Mesenchymal stem cell (in vitro differentiated cells and primary cell): Measurements from ENCODE around the gene ZNF385C.
"Not testable (repeated sequence)": the region's sequence is repeated elsewhere in the genome, so short reads cannot be mapped to it uniquely, and the experiment has no call there.

Experiments
- DNase-seq: peaks from one replicate; pipeline ENCODE4 v3.0.0-alpha.2; 2013
- H2AFZ ChIP-seq: one replicate; pipeline ENCODE4 v1.6.1; 2013; ENCODE audit warnings: low read depth, mild to moderate bottlenecking, control low read depth, inconsistent platforms, low read length, moderate library complexity
- H2AK5ac ChIP-seq: 2 replicates; pipeline ENCODE4 v1.6.1; 2013; ENCODE audit warnings: low read length, moderate library complexity, mild to moderate bottlenecking, inconsistent platforms; ENCODE audit not compliant: severe bottlenecking
- H2BK120ac ChIP-seq: one replicate; pipeline ENCODE4 v1.6.1; 2013; ENCODE audit warnings: low read depth, mild to moderate bottlenecking, inconsistent platforms, low read length, moderate library complexity
- H2BK12ac ChIP-seq, 2 experiments: one replicate each; pipeline ENCODE4 v1.6.1; 2013; ENCODE audit warnings: inconsistent platforms in 2 of 2, low read length in 2 of 2, mild to moderate bottlenecking in 2 of 2, moderate library complexity in 2 of 2, control low read depth in 1 of 2
- H2BK15ac ChIP-seq: one replicate; pipeline ENCODE4 v1.6.1; 2013; ENCODE audit warnings: mild to moderate bottlenecking, low read depth, inconsistent platforms; ENCODE audit not compliant: poor library complexity, severe bottlenecking
- H2BK5ac ChIP-seq: 2 replicates; pipeline ENCODE4 v1.6.1; 2013; ENCODE audit warnings: low read depth, mild to moderate bottlenecking, low read length, control low read depth, inconsistent platforms; ENCODE audit not compliant: poor library complexity, severe bottlenecking
- H3K14ac ChIP-seq, 2 experiments: one replicate each; pipeline ENCODE4 v1.6.1; 2013; ENCODE audit warnings: inconsistent platforms in 2 of 2, low read length in 2 of 2, control low read depth in 1 of 2, mild to moderate bottlenecking in 1 of 2, moderate library complexity in 1 of 2
- H3K18ac ChIP-seq, 2 experiments: one replicate each; pipeline ENCODE4 v1.6.1; 2013; ENCODE audit warnings: inconsistent platforms in 2 of 2, low read length in 2 of 2, control low read depth in 1 of 2, low read depth in 1 of 2, mild to moderate bottlenecking in 1 of 2
- H3K23ac ChIP-seq, 2 experiments: one replicate each; pipeline ENCODE4 v1.6.1; 2013; ENCODE audit warnings: inconsistent platforms in 2 of 2, low read length in 2 of 2, mild to moderate bottlenecking in 2 of 2, moderate library complexity in 2 of 2, control low read depth in 1 of 2
- H3K27ac ChIP-seq: 2 replicates; pipeline ENCODE4 v1.5.1; 2013; ENCODE audit warnings: mild to moderate bottlenecking, moderate library complexity, low read length, control low read depth, inconsistent platforms; ENCODE audit not compliant: poor library complexity, severe bottlenecking
- H3K27me3 ChIP-seq, 2 experiments: 2 replicates each; pipeline versions ENCODE4 v1.6.1 to v1.7.0; 2013; ENCODE audit warnings: low read length in 2 of 2, mild to moderate bottlenecking in 2 of 2, moderate library complexity in 2 of 2, control low read depth in 1 of 2, inconsistent platforms in 1 of 2; ENCODE audit not compliant: control insufficient read depth in 1 of 2, insufficient read depth in 1 of 2
- H3K36me3 ChIP-seq, 2 experiments: 2 replicates each; pipeline versions ENCODE4 v1.6.1 to v1.7.0; 2013; ENCODE audit warnings: low read length in 2 of 2, control low read depth in 1 of 2, inconsistent platforms in 1 of 2, low read depth in 1 of 2, mild to moderate bottlenecking in 1 of 2; ENCODE audit not compliant: insufficient read depth in 2 of 2, control insufficient read depth in 1 of 2
- H3K4ac ChIP-seq, 2 experiments: one replicate each; pipeline ENCODE4 v1.6.1; 2013; ENCODE audit warnings: inconsistent platforms in 2 of 2, low read length in 2 of 2, mild to moderate bottlenecking in 2 of 2, moderate library complexity in 2 of 2, control low read depth in 1 of 2, low read depth in 1 of 2
- H3K4me1 ChIP-seq: 2 replicates; pipeline ENCODE4 v1.6.1; 2013; ENCODE audit warnings: low read depth, low read length, control low read depth; ENCODE audit not compliant: control insufficient read depth, insufficient read depth
- H3K4me2 ChIP-seq: 2 replicates; pipeline ENCODE4 v1.6.1; 2013; ENCODE audit warnings: low read length, mild to moderate bottlenecking, inconsistent platforms; ENCODE audit not compliant: poor library complexity, severe bottlenecking
- H3K4me3 ChIP-seq, 2 experiments: 2 replicates each; pipeline versions ENCODE4 v1.5.1 to v1.7.0; 2013; ENCODE audit warnings: low read length in 2 of 2, mild to moderate bottlenecking in 2 of 2, control low read depth in 1 of 2, low read depth in 1 of 2; ENCODE audit not compliant: insufficient read depth in 1 of 2
- H3K79me1 ChIP-seq: replicated peaks from 2 replicates; pipeline ENCODE4 v1.6.1; 2013; ENCODE audit warnings: mild to moderate bottlenecking, control low read depth, low read length, inconsistent platforms; ENCODE audit not compliant: poor library complexity, severe bottlenecking
- H3K9ac ChIP-seq: 2 replicates; pipeline ENCODE4 v1.7.0; 2013; ENCODE audit warnings: mild to moderate bottlenecking, low read length, moderate library complexity
- H3K9me3 ChIP-seq: 2 replicates; pipeline ENCODE4 v1.7.0; 2013; ENCODE audit warnings: mild to moderate bottlenecking, low read length; ENCODE audit not compliant: control insufficient read depth
- H4K8ac ChIP-seq: one replicate; pipeline ENCODE4 v1.6.1; 2013; ENCODE audit warnings: inconsistent platforms, mild to moderate bottlenecking, low read length, moderate library complexity
- H4K91ac ChIP-seq: one replicate; pipeline ENCODE4 v1.6.1; 2013; ENCODE audit warnings: mild to moderate bottlenecking, low read length, inconsistent platforms
- WGBS: methylation state at CpG from one replicate; pipeline ENCODE4 v1.1.7; 2013; ENCODE audit warnings: mixed read lengths; 5-methylcytosine and 5-hydroxymethylcytosine counted together

The ZNF385C gene

GRCh38 chr17:42142371-42142896 is 44.2 kb upstream of the ZNF385C start:
- peak overlapping the region in 1 of 2 experiments; percentile 25 for H3K4me3 ChIP-seq
- no peaks in the 10 kb centered on the region for H3K9me3 ChIP-seq
- peak overlapping the region; percentile 34 for H3K9ac ChIP-seq
- H2BK12ac ChIP-seq: no peak overlapping the region
- WGBS: 86% methylated on average over 7 of the region's 7 CpGs
- H3K79me1 ChIP-seq: peaks cover 12% of the 10 kb centered on the region
- no peak overlapping the region for H2AK5ac ChIP-seq
- no peak overlapping the region for H4K91ac ChIP-seq
- H3K18ac ChIP-seq: no peak overlapping the region
- peaks cover 27 to 33% of the 10 kb centered on the region in 2 experiments for H3K36me3 ChIP-seq
- DNase-seq: peak; percentile 31
- no peak overlapping the region for H2BK15ac ChIP-seq
- H2AFZ ChIP-seq: no peak overlapping the region
- H4K8ac ChIP-seq: no peak overlapping the region
- peak overlapping the region; percentile 53 for H3K27ac ChIP-seq
- no peaks in the 10 kb centered on the region for H3K27me3 ChIP-seq
- H3K4me2 ChIP-seq: peak overlapping the region; percentile 7
- no peak overlapping the region for H2BK5ac ChIP-seq
- H3K4ac ChIP-seq: no peak overlapping the region
- H2BK120ac ChIP-seq: no peak overlapping the region
- H3K4me1 ChIP-seq: peaks cover 34% of the 10 kb centered on the region
- H3K14ac ChIP-seq: no peak overlapping the region
- no peak overlapping the region for H3K23ac ChIP-seq

GRCh38 chr17:42141382-42141781 is 43.1 kb upstream of the ZNF385C start:
- Histone ChIP-seq H3K79me1 (peaks cover 13% of the 10 kb centered on the region), H2BK12ac (no peak overlapping the region), H4K91ac (no peak overlapping the region), H4K8ac (no peak overlapping the region), H2AFZ (no peak overlapping the region), H3K23ac (no peak overlapping the region), H2AK5ac (no peak overlapping the region), H3K36me3 (peaks cover 29 to 30% of the 10 kb centered on the region in 2 experiments), H2BK15ac (no peak overlapping the region), H3K14ac (no peak overlapping the region), H3K18ac (no peak overlapping the region), H3K27me3 (no peaks in the 10 kb centered on the region), H3K9ac (no peak overlapping the region), H3K4me2 (no peak overlapping the region), H3K4me1 (peaks cover 34% of the 10 kb centered on the region), H2BK120ac (no peak overlapping the region), H2BK5ac (no peak overlapping the region), H3K9me3 (no peaks in the 10 kb centered on the region), H3K27ac (no peak overlapping the region), H3K4ac (no peak overlapping the region), H3K4me3 (no peak overlapping the region)
- WGBS: 81% methylated on average over 8 of the region's 8 CpGs
- DNase-seq: no peak

GRCh38 chr17:42140690-42141089 is 42.4 kb upstream of the ZNF385C start:
- not testable (repeated sequence) for H3K9ac ChIP-seq, H4K8ac ChIP-seq, H3K23ac ChIP-seq, H3K27me3 ChIP-seq, H2AFZ ChIP-seq, H2BK5ac ChIP-seq, H3K18ac ChIP-seq, DNase-seq, H2BK120ac ChIP-seq, H3K4ac ChIP-seq, H2BK12ac ChIP-seq, H3K4me2 ChIP-seq, H3K4me3 ChIP-seq, H4K91ac ChIP-seq, H2AK5ac ChIP-seq, H3K14ac ChIP-seq, H3K27ac ChIP-seq, H3K9me3 ChIP-seq, H2BK15ac ChIP-seq
- peaks cover 39% of the 10 kb centered on the region for H3K4me1 ChIP-seq
- H3K36me3 ChIP-seq: peaks cover 30 to 33% of the 10 kb centered on the region in 2 experiments
- 98% methylated on average over 6 of the region's 7 CpGs for WGBS
- H3K79me1 ChIP-seq: peaks cover 15% of the 10 kb centered on the region

- no peak overlapping the region for H2BK120ac ChIP-seq
- 90% methylated on average over 7 of the region's 7 CpGs for WGBS
- H4K91ac ChIP-seq: no peak overlapping the region
- peak overlapping the region in 1 of 2 experiments; percentile 78 for H3K14ac ChIP-seq
- H3K4me2 ChIP-seq: no peak overlapping the region
- H3K9ac ChIP-seq: no peak overlapping the region
- no peak overlapping the region for H2AFZ ChIP-seq
- no peak overlapping the region for H2BK12ac ChIP-seq
- H3K27me3 ChIP-seq: no peaks in the 10 kb centered on the region
- H2AK5ac ChIP-seq: no peak overlapping the region
- no peak overlapping the region for H2BK5ac ChIP-seq
- no peak overlapping the region for H3K4ac ChIP-seq
- peaks cover 43% of the 10 kb centered on the region for H3K4me1 ChIP-seq
- no peak overlapping the region for H3K27ac ChIP-seq
- no peak overlapping the region for H3K4me3 ChIP-seq
- peaks cover 23 to 32% of the 10 kb centered on the region in 2 experiments for H3K36me3 ChIP-seq
- H4K8ac ChIP-seq: no peak overlapping the region
- H3K18ac ChIP-seq: peak overlapping the region in 1 of 2 experiments; percentile 0
- H3K79me1 ChIP-seq: peaks cover 13% of the 10 kb centered on the region
- peak; percentile 37 for DNase-seq
- no peak overlapping the region for H3K23ac ChIP-seq
- no peaks in the 10 kb centered on the region for H3K9me3 ChIP-seq
- H2BK15ac ChIP-seq: no peak overlapping the region
Observed at GRCh38 chr17:42138749-42139492, 40.6 kb upstream of the ZNF385C start.
